PC-9 (cell line): ENCODE measurements around the gene PELI3. TPM values are rescaled to one million over a fixed set of nuclear protein-coding genes. Genes with fewer than 3 reads are reported as not detected.

ENCODE experiments used
- BruUV-seq: library from RNA; stranded (reverse); fragments of 400-500 nt; replicated peaks from 2 replicates; lab custom pipeline; 2021; lab: Mats Ljungman, UMichigan
- CTCF ChIA-PET: fragments of 300-600 bp; sonication (Branson Sonifier 250); formaldehyde crosslinking; loops from one replicate; lab custom pipeline; 2022; ENCODE audit warnings: antibody characterized with exemption; lab: Charles Lee
- POLR2A ChIA-PET: fragments of 300-600 bp; sonication (Branson Sonifier 250); formaldehyde crosslinking; loops from one replicate; lab custom pipeline; 2022; ENCODE audit warnings: antibody characterized with exemption; ENCODE audit not compliant: unreplicated experiment; lab: Charles Lee
- DNase-seq, 2 experiments: peaks; one replicate each; pipeline versions ENCODE4 v3.0.0 to v3.0.0-alpha.2; 2015 to 2022; ENCODE audit warnings: mixed read lengths in 1 of 2
- H2AFZ ChIP-seq: fragments of 200-600 bp; sonication (generic); 2 replicates; pipeline ENCODE4 v1.8.1; 2017; ENCODE audit warnings: antibody characterized with exemption
- H3F3A ChIP-seq: fragments of 200-600 bp; sonication (generic); 2 replicates; pipeline ENCODE4 v1.8.1; 2017; ENCODE audit warnings: antibody characterized with exemption, mild to moderate bottlenecking, low read depth; ENCODE audit not compliant: insufficient read depth
- H3K27ac ChIP-seq: fragments of 200-600 bp; sonication (generic); 2 replicates; pipeline ENCODE4 v1.6.1; 2016; ENCODE audit warnings: mixed run types
- H3K27me3 ChIP-seq: fragments of 200-600 bp; sonication (generic); 2 replicates; pipeline ENCODE4 v1.6.1; 2016; ENCODE audit warnings: low read depth, mixed run types; ENCODE audit not compliant: insufficient read depth
- H3K36me3 ChIP-seq: fragments of 200-600 bp; sonication (generic); 2 replicates; pipeline ENCODE4 v1.6.1; 2016; ENCODE audit warnings: low read depth, mixed run types
- H3K4me1 ChIP-seq: fragments of 200-600 bp; sonication (generic); replicated peaks from 2 replicates; pipeline ENCODE4 v1.6.1; 2016; ENCODE audit warnings: mixed run types; ENCODE audit not compliant: insufficient read depth
- H3K4me2 ChIP-seq: fragments of 200-600 bp; sonication (generic); 2 replicates; pipeline ENCODE4 v1.6.1; 2017; ENCODE audit warnings: mixed run types
- H3K4me3 ChIP-seq: fragments of 200-600 bp; sonication (generic); 2 replicates; pipeline ENCODE4 v1.6.1; 2016; ENCODE audit warnings: mixed run types
- H3K79me2 ChIP-seq: fragments of 200-600 bp; sonication (generic); 2 replicates; pipeline ENCODE4 v1.6.1; 2017; ENCODE audit warnings: low read depth, mixed run types
- H3K9me2 ChIP-seq: fragments of 200-600 bp; sonication (generic); 2 replicates; pipeline ENCODE4 v1.8.1; 2017; ENCODE audit warnings: mild to moderate bottlenecking; ENCODE audit not compliant: insufficient read depth
- H3K9me3 ChIP-seq: fragments of 200-600 bp; sonication (generic); 2 replicates; pipeline ENCODE4 v1.8.1; 2016; ENCODE audit warnings: low read depth; ENCODE audit not compliant: insufficient read depth
- H4K20me1 ChIP-seq: fragments of 200-600 bp; sonication (generic); 2 replicates; pipeline ENCODE4 v1.8.1; 2017; ENCODE audit not compliant: insufficient read depth
- CTCF ChIP-seq: fragments of 200-600 bp; sonication (generic); conservative IDR thresholded peaks from 2 replicates; pipeline ENCODE4 v1.6.1; 2017; ENCODE audit warnings: mixed run types, antibody characterized with exemption, mild to moderate bottlenecking, moderate library complexity
- EZH2 ChIP-seq: fragments of 200-600 bp; sonication (generic); IDR thresholded peaks from 2 replicates; pipeline ENCODE4 v1.8.0; 2017; ENCODE audit warnings: antibody characterized with exemption, low read depth
- intact Hi-C: fragments of 100-400 bp; cut with micrococcal nuclease; formaldehyde crosslinking; loops from one replicate; pipeline ENCODE4 v1.10.0; 2022; ENCODE audit not compliant: unreplicated experiment
- total RNA-seq: library from RNA; stranded (reverse); gene quantifications from 2 replicates; pipeline ENCODE4 v1.2.3, GENCODE V29; 2021

PELI3 gene
- total RNA-seq, 1 experiment from 2014 or later, result 14.0 TPM

- intact Hi-C loops, result no loop called here
- Histone ChIP-seq H3K9me2 (no peaks in the 10 kb centered on the region), H3K27me3 (no peaks in the 10 kb centered on the region), H4K20me1 (no peaks in the 10 kb centered on the region), H2AFZ (no peak overlapping the region), H3K79me2 (no peaks in the 10 kb centered on the region), H3K4me2 (no peak overlapping the region), H3K4me1 (no peaks in the 10 kb centered on the region), H3F3A (no peaks in the 10 kb centered on the region), H3K36me3 (no peaks in the 10 kb centered on the region; the same call in 1 of the 2 replicates), H3K9me3 (no peaks in the 10 kb centered on the region), H3K27ac (no peak overlapping the region), H3K4me3 (no peak overlapping the region)
- BruUV-seq, result no TSS peak
- no peak for TF ChIP-seq CTCF
- no peak for TF ChIP-seq EZH2
- CTCF ChIA-PET, result no interaction called here
- no peak for DNase-seq
- POLR2A ChIA-PET, result interaction anchor here (0.7 kb wide), 1 partner anchor 70 kb away, joined by 3 read pairs; no protein-coding TSS in a partner anchor
Measured at GRCh38 chr11:66523611-66524010, 56.9 kb downstream of the PELI3 start.

- Histone ChIP-seq H3K4me2 (no peak overlapping the region), H4K20me1 (no peaks in the 10 kb centered on the region), H3K9me2 (no peaks in the 10 kb centered on the region), H3K4me1 (no peaks in the 10 kb centered on the region), H3K27me3 (no peaks in the 10 kb centered on the region), H2AFZ (no peak overlapping the region), H3F3A (no peaks in the 10 kb centered on the region), H3K79me2 (no peaks in the 10 kb centered on the region), H3K27ac (no peak overlapping the region), H3K9me3 (no peaks in the 10 kb centered on the region), H3K4me3 (no peak overlapping the region), H3K36me3 (no peaks in the 10 kb centered on the region; the same call in 1 of the 2 replicates)
- TF ChIP-seq CTCF, result no peak
- TF ChIP-seq EZH2, result no peak
- ChIA-PET POLR2A (no interaction called here), CTCF (no interaction called here)
- BruUV-seq, result no TSS peak
- DNase-seq, result no peak
- intact Hi-C loops, result no loop called here
Measured at GRCh38 chr11:66524304-66525040, 57.8 kb downstream of the PELI3 start.

Other genes starting within 250 kb of the PELI3 start
- gene KLC2, start 209.2 kb upstream of the PELI3 start, total RNA-seq, result 48.3 and 58.4 TPM in 2 replicates
- 209 and 232 TPM in 2 replicates for gene RAB1B, start 198.3 kb upstream of the PELI3 start, total RNA-seq
- 5.5 and 6.8 TPM in 2 replicates for gene CNIH2, start 188.7 kb upstream of the PELI3 start, total RNA-seq
- gene YIF1A, start 177.8 kb upstream of the PELI3 start, total RNA-seq, result 81.8 and 84.8 TPM in 2 replicates
- gene TMEM151A, start 175.0 kb upstream of the PELI3 start, total RNA-seq, result 0.15 and 0.22 TPM in 2 replicates
- not detected in 2 replicates for gene CD248, start 149.9 kb upstream of the PELI3 start, total RNA-seq
- 15.5 and 19.5 TPM in 2 replicates for gene RIN1, start 130.5 kb upstream of the PELI3 start, total RNA-seq
- 43.2 and 54.3 TPM in 2 replicates for gene BRMS1, start 121.8 kb upstream of the PELI3 start, total RNA-seq
- gene B4GAT1, start 119.3 kb upstream of the PELI3 start, total RNA-seq, result 22.8 and 28.5 TPM in 2 replicates
- gene SLC29A2, start 95.1 kb upstream of the PELI3 start, total RNA-seq, result 28.9 and 36.1 TPM in 2 replicates
- gene NPAS4, start 45.9 kb upstream of the PELI3 start, total RNA-seq, result not detected in 2 replicates
- gene MRPL11, start 28.1 kb upstream of the PELI3 start, total RNA-seq, result 138 and 140 TPM in 2 replicates
- 76.2 and 80.0 TPM in 2 replicates for gene DPP3, start 13.5 kb downstream of the PELI3 start, total RNA-seq
- gene BBS1, start 43.7 kb downstream of the PELI3 start, total RNA-seq, result 56.1 and 63.4 TPM in 2 replicates
- gene ZDHHC24, start 79.1 kb downstream of the PELI3 start, total RNA-seq, result 19.4 and 28.7 TPM in 2 replicates
- gene ACTN3, start 80.0 kb downstream of the PELI3 start, total RNA-seq, result not detected in 2 replicates
- gene CTSF, start 101.7 kb downstream of the PELI3 start, total RNA-seq, result 34.3 and 59.2 TPM in 2 replicates
- 0.83 and 1.0 TPM in 2 replicates for gene CCDC87, start 126.2 kb downstream of the PELI3 start, total RNA-seq
- 47.2 and 61.0 TPM in 2 replicates for gene CCS, start 126.3 kb downstream of the PELI3 start, total RNA-seq
- gene RBM14, start 149.7 kb downstream of the PELI3 start, total RNA-seq, result 108 and 112 TPM in 2 replicates
- 131 and 140 TPM in 2 replicates for gene RBM4, start 171.8 kb downstream of the PELI3 start, total RNA-seq
- 17.8 and 24.8 TPM in 2 replicates for gene RBM4B, start 211.0 kb downstream of the PELI3 start, total RNA-seq